Chondrocyte (in vitro differentiated cells): ENCODE measurements around the gene OR1J2. TPM values are rescaled to one million over a fixed set of nuclear protein-coding genes. Genes with fewer than 3 reads are reported as not detected.
"Not testable (repeated sequence)": the region's sequence is repeated elsewhere in the genome, so short reads cannot be mapped to it uniquely, and the experiment has no call there.

Experiments used
- DNase-seq: peaks from one replicate; pipeline ENCODE4 v3.0.0; 2021; ENCODE audit warnings: mixed read lengths, low spot score
- H3K27ac Mint-ChIP-seq: one replicate; pipeline ENCODE4 v1.8.0; 2021; ENCODE audit warnings: mild to moderate bottlenecking, moderate library complexity, mixed read lengths; ENCODE audit not compliant: unreplicated experiment
- H3K27me3 Mint-ChIP-seq: 2 replicates; pipeline ENCODE4 v1.8.0; 2021; ENCODE audit warnings: low read depth, mixed read lengths
- H3K36me3 Mint-ChIP-seq: 2 replicates; pipeline ENCODE4 v1.8.0; 2021; ENCODE audit warnings: low read depth, mixed read lengths
- H3K4me1 Mint-ChIP-seq: 2 replicates; pipeline ENCODE4 v1.8.0; 2021; ENCODE audit warnings: low read depth, mild to moderate bottlenecking, mixed read lengths
- H3K4me3 Mint-ChIP-seq: one replicate; pipeline ENCODE4 v1.8.0; 2021; ENCODE audit warnings: mild to moderate bottlenecking, moderate library complexity, mixed read lengths; ENCODE audit not compliant: unreplicated experiment
- H3K9me3 Mint-ChIP-seq: 2 replicates; pipeline ENCODE4 v1.8.0; 2021; ENCODE audit warnings: low read depth, mixed read lengths
- total RNA-seq: library from RNA; stranded (reverse); gene quantifications from 3 replicates; pipeline ENCODE4 v1.2.1, GENCODE V29; 2021
- TF ChIP-seq, protein P1 (sequence below): fragments of 200-600 bp; sonication (generic); IDR thresholded peaks from 2 replicates; pipeline ENCODE4 v1.5.0; 2021; ENCODE audit warnings: antibody characterized with exemption, mild to moderate bottlenecking, moderate library complexity

Gene OR1J2
- total RNA-seq, 1 donor from 2014 or later, result not detected

DNA sequence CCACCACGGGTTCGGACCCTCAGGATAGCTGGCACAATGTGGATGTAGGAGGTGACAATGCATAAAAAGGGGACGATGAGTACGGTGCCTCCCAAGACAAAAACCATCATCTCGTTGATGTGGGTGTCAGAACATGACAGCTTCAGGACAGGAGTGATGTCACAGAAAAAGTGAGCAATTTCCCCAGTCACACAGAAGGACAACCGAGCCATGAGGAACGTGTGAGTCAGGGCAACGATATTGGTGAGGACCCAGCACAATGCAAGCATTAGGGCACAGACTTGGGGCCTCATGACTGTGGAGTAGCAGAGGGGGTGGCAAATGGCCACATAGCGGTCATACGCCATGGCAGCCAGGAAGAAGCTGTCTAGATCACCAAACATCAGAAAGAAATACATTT, 16.0 kb downstream of the OR1J2 start:
- peaks cover 2% of the 10 kb centered on the region for H3K9me3 Mint-ChIP-seq
- H3K27me3 Mint-ChIP-seq, result peaks cover 46% of the 10 kb centered on the region
- no peaks in the 10 kb centered on the region for H3K4me1 Mint-ChIP-seq
- no peak overlapping the region for H3K27ac Mint-ChIP-seq
- no peak for DNase-seq
- TF ChIP-seq, protein P1, sequence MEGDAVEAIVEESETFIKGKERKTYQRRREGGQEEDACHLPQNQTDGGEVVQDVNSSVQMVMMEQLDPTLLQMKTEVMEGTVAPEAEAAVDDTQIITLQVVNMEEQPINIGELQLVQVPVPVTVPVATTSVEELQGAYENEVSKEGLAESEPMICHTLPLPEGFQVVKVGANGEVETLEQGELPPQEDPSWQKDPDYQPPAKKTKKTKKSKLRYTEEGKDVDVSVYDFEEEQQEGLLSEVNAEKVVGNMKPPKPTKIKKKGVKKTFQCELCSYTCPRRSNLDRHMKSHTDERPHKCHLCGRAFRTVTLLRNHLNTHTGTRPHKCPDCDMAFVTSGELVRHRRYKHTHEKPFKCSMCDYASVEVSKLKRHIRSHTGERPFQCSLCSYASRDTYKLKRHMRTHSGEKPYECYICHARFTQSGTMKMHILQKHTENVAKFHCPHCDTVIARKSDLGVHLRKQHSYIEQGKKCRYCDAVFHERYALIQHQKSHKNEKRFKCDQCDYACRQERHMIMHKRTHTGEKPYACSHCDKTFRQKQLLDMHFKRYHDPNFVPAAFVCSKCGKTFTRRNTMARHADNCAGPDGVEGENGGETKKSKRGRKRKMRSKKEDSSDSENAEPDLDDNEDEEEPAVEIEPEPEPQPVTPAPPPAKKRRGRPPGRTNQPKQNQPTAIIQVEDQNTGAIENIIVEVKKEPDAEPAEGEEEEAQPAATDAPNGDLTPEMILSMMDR, result no peak
- no peaks in the 10 kb centered on the region for H3K36me3 Mint-ChIP-seq
- no peak overlapping the region for H3K4me3 Mint-ChIP-seq

DNA sequence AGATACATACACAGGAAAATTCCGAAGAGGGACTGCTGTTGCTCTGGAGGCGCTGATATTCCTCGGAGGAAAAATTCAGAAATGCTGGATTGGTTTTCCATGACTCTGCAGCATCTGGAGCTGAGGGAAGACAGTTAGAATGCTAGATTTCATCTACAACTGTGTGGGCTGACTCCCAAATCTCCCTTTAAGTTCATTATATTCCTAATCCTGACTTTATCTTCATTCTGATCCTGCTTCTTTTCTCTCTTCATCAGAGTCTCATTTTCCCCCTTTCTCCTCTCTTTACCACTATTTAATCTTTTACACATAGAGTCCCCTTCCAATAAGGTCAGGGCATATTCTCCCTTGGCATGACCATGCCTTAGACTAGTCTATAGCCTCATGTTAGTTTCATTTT, 16.6 kb downstream of the OR1J2 start, which contains the start of gene OR1N1:
TSS of gene OR1N1 (minus strand) at position 101 of the 400 bp plus-strand sequence. CDS start at position 101, 0 bp downstream.
- H3K4me3 Mint-ChIP-seq, result no peak within 1 kb of the TSS
- H3K27me3 Mint-ChIP-seq, result peaks cover 43% of the 10 kb centered on the region
- no peak within 1 kb of the TSS for H3K27ac Mint-ChIP-seq
- no peaks in the 10 kb centered on the region for H3K36me3 Mint-ChIP-seq
- no peak for DNase-seq
- peaks cover 2% of the 10 kb centered on the region for H3K9me3 Mint-ChIP-seq
- TF ChIP-seq, protein P1, result no peak
- H3K4me1 Mint-ChIP-seq, result no peaks in the 10 kb centered on the region

GRCh38 chr9:122531157-122531556, 20.6 kb downstream of the OR1J2 start:
- not testable (repeated sequence) for H3K4me3 Mint-ChIP-seq, H3K27ac Mint-ChIP-seq, H3K9me3 Mint-ChIP-seq, DNase-seq, H3K4me1 Mint-ChIP-seq, H3K36me3 Mint-ChIP-seq
- H3K27me3 Mint-ChIP-seq, result peaks cover 44% of the 10 kb centered on the region

DNA sequence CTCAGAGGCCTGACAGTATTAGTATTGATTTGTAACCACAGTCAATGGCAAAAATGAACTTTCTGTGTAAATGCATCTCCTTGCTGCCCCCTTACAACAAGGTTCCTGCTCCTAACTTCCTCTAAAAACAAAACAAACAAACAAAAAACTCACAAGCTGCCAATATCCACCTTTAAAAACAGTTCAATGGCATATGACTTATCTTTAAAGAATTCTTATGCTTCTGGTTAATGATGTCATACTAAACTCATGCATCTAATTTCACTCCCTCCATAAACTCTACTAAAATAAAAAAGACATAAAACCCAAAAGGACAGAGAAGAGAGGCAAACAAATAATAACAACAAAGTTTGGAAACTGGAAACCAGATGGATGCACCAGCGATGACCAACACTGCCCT, 25.5 kb downstream of the OR1J2 start:
- no peaks in the 10 kb centered on the region for H3K36me3 Mint-ChIP-seq
- no peak overlapping the region for H3K27ac Mint-ChIP-seq
- no peak overlapping the region for H3K4me3 Mint-ChIP-seq
- no peaks in the 10 kb centered on the region for H3K4me1 Mint-ChIP-seq
- peaks cover 20% of the 10 kb centered on the region for H3K27me3 Mint-ChIP-seq
- H3K9me3 Mint-ChIP-seq, result peaks cover 11% of the 10 kb centered on the region
- TF ChIP-seq, protein P1, result no peak
- DNase-seq, result no peak

DNA sequence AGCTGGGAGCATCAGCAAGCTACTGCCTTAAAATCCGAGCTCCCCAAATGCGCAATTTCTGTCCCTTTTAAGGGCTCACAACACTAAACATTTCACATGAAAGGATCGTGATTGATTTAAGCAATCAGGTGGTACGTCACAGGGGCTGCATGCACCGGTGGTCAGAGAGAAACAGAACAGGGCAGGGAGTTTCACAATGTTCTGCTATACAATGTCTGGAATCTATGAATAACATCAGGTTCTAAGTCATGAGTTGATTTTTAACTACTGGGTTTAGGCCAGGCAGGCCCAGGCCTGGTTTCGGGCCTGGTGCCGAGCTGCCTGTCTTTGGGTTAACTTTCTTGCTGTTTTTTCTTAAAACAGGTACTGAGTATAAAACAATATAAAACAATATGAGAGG, 26.5 kb downstream of the OR1J2 start:
- peaks cover 11% of the 10 kb centered on the region for H3K9me3 Mint-ChIP-seq
- H3K36me3 Mint-ChIP-seq, H3K27ac Mint-ChIP-seq, H3K4me3 Mint-ChIP-seq, H3K4me1 Mint-ChIP-seq, DNase-seq: not testable (repeated sequence)
- peaks cover 24% of the 10 kb centered on the region for H3K27me3 Mint-ChIP-seq

DNA sequence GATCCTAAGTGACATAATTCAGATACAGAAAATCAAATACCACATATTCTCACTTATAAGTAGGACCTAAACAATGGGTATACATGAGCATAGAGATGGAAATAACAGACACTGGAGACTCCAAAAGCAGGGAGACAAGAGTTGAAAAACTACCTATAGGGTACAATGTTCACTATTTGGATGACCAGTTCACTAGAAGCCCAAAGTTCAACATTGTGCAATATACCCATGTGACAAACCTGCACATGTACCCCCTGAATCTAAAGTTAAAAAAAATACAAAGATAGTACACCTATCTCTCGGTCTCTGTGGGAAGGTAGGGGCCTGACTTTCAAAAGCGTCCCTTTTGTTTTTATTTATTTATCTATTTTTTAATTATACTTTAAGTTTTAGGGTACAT, 28.2 kb downstream of the OR1J2 start:
- Mint-ChIP-seq H3K4me1 (no peaks in the 10 kb centered on the region), H3K36me3 (no peaks in the 10 kb centered on the region), H3K9me3 (peaks cover 14% of the 10 kb centered on the region), H3K4me3 (no peak overlapping the region), H3K27me3 (peaks cover 18% of the 10 kb centered on the region), H3K27ac (no peak overlapping the region)
- TF ChIP-seq, protein P1, result no peak
- DNase-seq, result no peak
